ENCODE results near the gene IFIT3. TPM values are rescaled to one million over a fixed set of nuclear protein-coding genes. Genes with fewer than 3 reads are reported as not detected.
A peak's percentile ranks its signal among the peaks of the same experiment; 100 is the strongest.
"Not testable (repeated sequence)": the region's sequence is repeated elsewhere in the genome, so short reads cannot be mapped to it uniquely, and the experiment has no call there.

Gene IFIT3
- total RNA-seq, 1 experiment from 2014 or later = 0.55 TPM

- Histone ChIP-seq H2BK5ac (ENCODE audit: insufficient read length, low read length) (no peak overlapping the region), H2BK120ac (ENCODE audit: low read depth, low read length, poor library complexity, severe bottlenecking) (no peak overlapping the region), H3K56ac (ENCODE audit: insufficient read length, low read depth, low read length) (no peak overlapping the region), H3K79me1 (ENCODE audit: insufficient read depth, low read depth, low read length, poor library complexity, severe bottlenecking) (no peaks in the 10 kb centered on the region), H3K14ac (ENCODE audit: insufficient read depth, low read length) (no peak overlapping the region), H2AK5ac (ENCODE audit: insufficient read length, low read length) (no peak overlapping the region), H3K4ac (ENCODE audit: low read depth, low read length) (no peak overlapping the region), H3K4me1 (ENCODE audit: insufficient read depth, low read length) (peaks cover 3% of the 10 kb centered on the region; the same call in 1 of the 2 replicates), H4K5ac (ENCODE audit: insufficient read length, low read depth, low read length) (no peak overlapping the region), H4K20me1 (ENCODE audit: control insufficient read depth, insufficient read depth, insufficient read length) (no peaks in the 10 kb centered on the region), H3K4me2 (ENCODE audit: insufficient read depth, insufficient read length, low read length) (no peak overlapping the region), H3K9ac (ENCODE audit: extremely low read depth, insufficient read length, low read length) (no peak overlapping the region), H3K27ac (ENCODE audit: insufficient read length, low read depth, low read length) (no peak overlapping the region), H2BK12ac (ENCODE audit: insufficient read length, low read depth, low read length) (no peak overlapping the region), H3K18ac (ENCODE audit: insufficient read length, low read depth, low read length) (no peak overlapping the region), H3K79me2 (ENCODE audit: insufficient read depth, low read length) (no peaks in the 10 kb centered on the region), H2AFZ (ENCODE audit: low read length) (peak overlapping the region; percentile 71), H3K27me3 (ENCODE audit: insufficient read depth, low read length) (no peaks in the 10 kb centered on the region), H3T11ph (ENCODE audit: low read length) (no peak overlapping the region), H3K23me2 (ENCODE audit: insufficient read length, low read depth, low read length, poor library complexity, severe bottlenecking) (no peaks in the 10 kb centered on the region), H2BK15ac (ENCODE audit: low read depth, low read length) (no peak overlapping the region), H2BK20ac (ENCODE audit: low read depth, low read length, poor library complexity, severe bottlenecking) (no peak overlapping the region), H3K9me3 (ENCODE audit: control insufficient read depth, low read depth, low read length) (no peaks in the 10 kb centered on the region), H3K23ac (ENCODE audit: insufficient read length, low read depth, low read length) (no peak overlapping the region), H4K91ac (ENCODE audit: insufficient read length, low read depth, low read length) (no peak overlapping the region), H4K8ac (replicated peaks; ENCODE audit: insufficient read length, low read depth, low read length) (no peak overlapping the region)
- no CpG with 5 or more reads among the region's 4 CpGs for WGBS (ENCODE audit: extremely low coverage, insufficient read length, low lambda C conversion rate)
- TF ChIP-seq, protein P1, sequence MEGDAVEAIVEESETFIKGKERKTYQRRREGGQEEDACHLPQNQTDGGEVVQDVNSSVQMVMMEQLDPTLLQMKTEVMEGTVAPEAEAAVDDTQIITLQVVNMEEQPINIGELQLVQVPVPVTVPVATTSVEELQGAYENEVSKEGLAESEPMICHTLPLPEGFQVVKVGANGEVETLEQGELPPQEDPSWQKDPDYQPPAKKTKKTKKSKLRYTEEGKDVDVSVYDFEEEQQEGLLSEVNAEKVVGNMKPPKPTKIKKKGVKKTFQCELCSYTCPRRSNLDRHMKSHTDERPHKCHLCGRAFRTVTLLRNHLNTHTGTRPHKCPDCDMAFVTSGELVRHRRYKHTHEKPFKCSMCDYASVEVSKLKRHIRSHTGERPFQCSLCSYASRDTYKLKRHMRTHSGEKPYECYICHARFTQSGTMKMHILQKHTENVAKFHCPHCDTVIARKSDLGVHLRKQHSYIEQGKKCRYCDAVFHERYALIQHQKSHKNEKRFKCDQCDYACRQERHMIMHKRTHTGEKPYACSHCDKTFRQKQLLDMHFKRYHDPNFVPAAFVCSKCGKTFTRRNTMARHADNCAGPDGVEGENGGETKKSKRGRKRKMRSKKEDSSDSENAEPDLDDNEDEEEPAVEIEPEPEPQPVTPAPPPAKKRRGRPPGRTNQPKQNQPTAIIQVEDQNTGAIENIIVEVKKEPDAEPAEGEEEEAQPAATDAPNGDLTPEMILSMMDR (conservative IDR thresholded peaks at IDR 0.05) = no peak
- Mint-ChIP-seq H3K9me3 (peaks cover 11 to 15% of the 10 kb centered on the region in 2 experiments), H3K36me3 (ENCODE audit: insufficient read depth in 1 of 3, low read depth in 3 of 3) (peaks cover 10 to 14% (median 11%) of the 10 kb centered on the region in 3 experiments; a peak in 6 of 7 replicates), H3K4me3 (no peak overlapping the region), H3K27ac (peak overlapping the region in 1 of 3 experiments; percentile 68; a peak in 2 of 7 replicates), H3K4me1 (peaks cover 19 to 21% of the 10 kb centered on the region in 2 experiments), H3K27me3 (ENCODE audit: low read depth) (0 out of 2 replicates have a peak, but pooled peaks cover 2% of the 10 kb centered on the region)
- peak; percentile 50 for DNase-seq
Observed at GRCh38 chr10:89283936-89284475, 43.8 kb upstream of the IFIT3 start.

DNA sequence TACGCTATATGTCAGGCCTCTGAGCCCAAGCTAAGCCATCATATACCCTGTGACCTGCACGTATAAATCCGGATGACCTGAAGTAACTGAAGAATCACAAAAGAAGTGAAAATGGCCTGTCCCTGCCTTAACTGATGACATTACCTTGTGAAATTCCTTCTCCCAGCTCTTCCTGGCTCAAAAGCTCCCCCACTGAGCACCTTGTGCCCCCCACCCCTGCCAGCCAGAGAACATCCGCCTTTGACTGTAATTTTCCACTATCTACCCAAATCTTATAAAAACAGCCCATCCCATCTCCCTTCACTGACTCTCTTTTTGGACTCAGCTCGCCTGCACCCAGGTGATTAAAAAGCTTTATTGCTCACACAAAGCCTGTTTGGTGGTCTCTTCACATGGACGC is 43.1 kb upstream of the IFIT3 start:
- DNase-seq; H3K9ac ChIP-seq (ENCODE audit: extremely low read depth, insufficient read length, low read length); H3K23ac ChIP-seq (ENCODE audit: insufficient read length, low read depth, low read length): not testable (repeated sequence)

More for the DNA sequence above, 43.1 kb upstream of the IFIT3 start:
- WGBS (ENCODE audit: extremely low coverage, insufficient read length, low lambda C conversion rate) = no CpG with 5 or more reads among the region's 6 CpGs
- not testable (repeated sequence) for H3K4me3 Mint-ChIP-seq; H2AFZ ChIP-seq (ENCODE audit: low read length); H3K4me2 ChIP-seq (ENCODE audit: insufficient read depth, insufficient read length, low read length); H2AK5ac ChIP-seq (ENCODE audit: insufficient read length, low read length); H3K27me3 Mint-ChIP-seq (ENCODE audit: low read depth); H3K79me2 ChIP-seq (ENCODE audit: insufficient read depth, low read length); H3K14ac ChIP-seq (ENCODE audit: insufficient read depth, low read length); H3K4ac ChIP-seq (ENCODE audit: low read depth, low read length); H2BK12ac ChIP-seq (ENCODE audit: insufficient read length, low read depth, low read length); H3K23me2 ChIP-seq (ENCODE audit: insufficient read length, low read depth, low read length, poor library complexity, severe bottlenecking); H3T11ph ChIP-seq (ENCODE audit: low read length); H2BK120ac ChIP-seq (ENCODE audit: low read depth, low read length, poor library complexity, severe bottlenecking); H2BK5ac ChIP-seq (ENCODE audit: insufficient read length, low read length); H3K27ac ChIP-seq (ENCODE audit: insufficient read length, low read depth, low read length); H4K20me1 ChIP-seq (ENCODE audit: control insufficient read depth, insufficient read depth, insufficient read length); H2BK15ac ChIP-seq (ENCODE audit: low read depth, low read length); H4K91ac ChIP-seq (ENCODE audit: insufficient read length, low read depth, low read length); H3K79me1 ChIP-seq (ENCODE audit: insufficient read depth, low read depth, low read length, poor library complexity, severe bottlenecking); H4K5ac ChIP-seq (ENCODE audit: insufficient read length, low read depth, low read length); H3K4me1 ChIP-seq (ENCODE audit: insufficient read depth, low read length); H3K18ac ChIP-seq (ENCODE audit: insufficient read length, low read depth, low read length); H3K27me3 ChIP-seq (ENCODE audit: insufficient read depth, low read length); H3K9me3 ChIP-seq (ENCODE audit: control insufficient read depth, low read depth, low read length); H3K56ac ChIP-seq (ENCODE audit: insufficient read length, low read depth, low read length); H2BK20ac ChIP-seq (ENCODE audit: low read depth, low read length, poor library complexity, severe bottlenecking); H4K8ac ChIP-seq (replicated peaks; ENCODE audit: insufficient read length, low read depth, low read length)
- Mint-ChIP-seq H3K9me3 (peaks cover 11 to 15% of the 10 kb centered on the region in 2 experiments), H3K36me3 (ENCODE audit: insufficient read depth in 1 of 3, low read depth in 3 of 3) (peaks cover 10 to 14% (median 11%) of the 10 kb centered on the region in 3 experiments; a peak in 6 of 7 replicates), H3K27ac (peak overlapping the region in 1 of 3 experiments; percentile 71; a peak in 2 of 7 replicates), H3K4me1 (peaks cover 19 to 21% of the 10 kb centered on the region in 2 experiments)

Measured in H9 (cell line).